Tibial artery (tissue), 4 donors: ENCODE data around the gene SLC35B2.

Experiments
- DNase-seq, 2 donors: peaks; one replicate each; pipeline ENCODE4 v3.0.0-alpha.2; 2019
- H3K27ac ChIP-seq, 2 donors: fragments of 200-600 bp; sonication (generic) in 1 of 2; 1 replicate in 1 of 2; 2 replicates in 1 of 2; pipeline ENCODE4 v1.5.1; 2018 to 2019; ENCODE audit warnings: mild to moderate bottlenecking in 1 of 2
- H3K27me3 ChIP-seq, 2 donors: fragments of 200-600 bp; sonication (generic) in 1 of 2; one replicate each; pipeline versions ENCODE4 v1.5.1 to v1.6.0; 2016 to 2019
- H3K36me3 ChIP-seq, 3 donors: fragments of 200-600 bp; sonication (generic) in 2 of 3; one replicate each; pipeline ENCODE4 v1.5.1; 2016 to 2019; ENCODE audit warnings: mild to moderate bottlenecking in 2 of 3
- H3K4me1 ChIP-seq, 4 donors: fragments of 200-600 bp; sonication (generic) in 2 of 4; 1 replicate in 3 of 4; 2 replicates in 1 of 4; pipeline ENCODE4 v1.5.1; 2016 to 2019
- H3K4me3 ChIP-seq, 2 donors: fragments of 200-600 bp; sonication (generic) in 1 of 2; 1 replicate in 1 of 2; 2 replicates in 1 of 2; pipeline ENCODE4 v1.5.1; 2018 to 2019; ENCODE audit warnings: mild to moderate bottlenecking in 2 of 2
- H3K9me3 ChIP-seq, 3 donors: fragments of 200-600 bp; sonication (generic) in 1 of 3; one replicate each; pipeline ENCODE4 v1.5.1; 2016 to 2019
- CTCF ChIP-seq, 2 experiments: fragments of 200-600 bp in 1 of 2; fragments of 450-650 bp in 1 of 2; IDR thresholded peaks; one replicate each; pipeline ENCODE4 v1.5.1; 2017 to 2019; ENCODE audit warnings: antibody characterized with exemption in 2 of 2, mild to moderate bottlenecking in 1 of 2, moderate library complexity in 1 of 2
- intact Hi-C: fragments of 100-400 bp; cut with DNase I; formaldehyde crosslinking; loops from one replicate; pipeline ENCODE4 v1.15.0; 2023; ENCODE audit warnings: low total_unique reads

The SLC35B2 gene

GRCh38 chr6:44258325-44258863 is 1.1 kb upstream of the SLC35B2 start:
- Histone ChIP-seq H3K9me3 (no peaks in the 10 kb centered on the region), H3K27me3 (no peaks in the 10 kb centered on the region), H3K4me1 (peaks cover 0 to 32% (median 26%) of the 10 kb centered on the region in 4 donors), H3K27ac (peak overlapping the region in 1 of 2 donors; percentile 88), H3K4me3 (no peak overlapping the region), H3K36me3 (peaks cover 15 to 41% (median 26%) of the 10 kb centered on the region in 3 donors)
- intact Hi-C loops = loop anchor here (5.0 kb wide), 1 partner anchor 86 kb away; no protein-coding TSS in a partner anchor
- no peak for DNase-seq
- no peak for TF ChIP-seq CTCF (IDR thresholded peaks at IDR 0.05)

- peak overlapping the region; percentile 86 to 88 for H3K27ac ChIP-seq
- H3K36me3 ChIP-seq = peaks cover 21 to 47% (median 32%) of the 10 kb centered on the region in 3 donors
These were observed 511 bp upstream of the SLC35B2 start for GRCh38 chr6:44257753-44258324.

GRCh38 chr6:44256775-44257024 is 628 bp downstream of the SLC35B2 start:
- DNase-seq = no peak
- H3K4me3 ChIP-seq = peak overlapping the region; percentile 78 to 86
- no peak for TF ChIP-seq CTCF (IDR thresholded peaks at IDR 0.05)
- H3K27me3 ChIP-seq = no peaks in the 10 kb centered on the region
- H3K27ac ChIP-seq = peak overlapping the region; percentile 86 to 88
- no peaks in the 10 kb centered on the region for H3K9me3 ChIP-seq
- H3K4me1 ChIP-seq = peaks cover 0 to 19% (median 17%) of the 10 kb centered on the region in 4 donors
- H3K36me3 ChIP-seq = peaks cover 32 to 58% (median 43%) of the 10 kb centered on the region in 3 donors
- intact Hi-C loops = loop anchor here (5.0 kb wide), 1 partner anchor 84 kb away; no protein-coding TSS in a partner anchor

More at GRCh38 chr6:44257753-44258324, 511 bp upstream of the SLC35B2 start:
- Histone ChIP-seq H3K4me1 (peaks cover 0 to 26% (median 21%) of the 10 kb centered on the region in 4 donors), H3K4me3 (peak overlapping the region; percentile 78 to 86), H3K9me3 (no peaks in the 10 kb centered on the region), H3K27me3 (no peaks in the 10 kb centered on the region)
- intact Hi-C loops = loop anchor here (5.0 kb wide), 1 partner anchor 86 kb away; no protein-coding TSS in a partner anchor
- TF ChIP-seq CTCF (IDR thresholded peaks at IDR 0.05) = no peak
- no peak for DNase-seq

GRCh38 chr6:44255871-44256774 is 1.2 kb downstream of the SLC35B2 start:
- peak overlapping the region; percentile 78 to 86 for H3K4me3 ChIP-seq
- DNase-seq = no peak
- H3K4me1 ChIP-seq = peaks cover 0 to 25% (median 17%) of the 10 kb centered on the region in 4 donors
- peaks cover 38 to 59% (median 49%) of the 10 kb centered on the region in 3 donors for H3K36me3 ChIP-seq
- no peaks in the 10 kb centered on the region for H3K27me3 ChIP-seq
- no peak for TF ChIP-seq CTCF (IDR thresholded peaks at IDR 0.05)
- no peaks in the 10 kb centered on the region for H3K9me3 ChIP-seq
- peak overlapping the region; percentile 86 to 88 for H3K27ac ChIP-seq
- intact Hi-C loops = loop anchor here (5.0 kb wide), 1 partner anchor 84 kb away; no protein-coding TSS in a partner anchor

- no peak overlapping the region for H3K27ac ChIP-seq
- peaks cover 0 to 30% (median 21%) of the 10 kb centered on the region in 4 donors for H3K4me1 ChIP-seq
- no peak overlapping the region for H3K4me3 ChIP-seq
- H3K9me3 ChIP-seq = no peaks in the 10 kb centered on the region
- no peaks in the 10 kb centered on the region for H3K27me3 ChIP-seq
- H3K36me3 ChIP-seq = peaks cover 47 to 65% (median 57%) of the 10 kb centered on the region in 3 donors
- no peak for TF ChIP-seq CTCF (IDR thresholded peaks at IDR 0.05)
- intact Hi-C loops = loop anchor here (5.0 kb wide), 1 partner anchor 83 kb away; no protein-coding TSS in a partner anchor
- no peak for DNase-seq
These were observed 2.1 kb downstream of the SLC35B2 start for GRCh38 chr6:44255105-44255808.
